Nephron (organoid): ENCODE measurements around the gene DNMT1.

Source experiments
- H3K27ac Mint-ChIP-seq, 3 experiments: 2 replicates each; pipeline ENCODE4 v1.8.0; 2020; ENCODE audit warnings: mixed read lengths in 3 of 3, mild to moderate bottlenecking in 2 of 3, moderate library complexity in 1 of 3
- H3K27me3 Mint-ChIP-seq: 2 replicates; pipeline ENCODE4 v1.8.0; 2021; ENCODE audit warnings: low read depth, mild to moderate bottlenecking, moderate library complexity, mixed read lengths
- H3K36me3 Mint-ChIP-seq: 2 replicates; pipeline ENCODE4 v1.8.0; 2020; ENCODE audit warnings: low read depth, mixed read lengths
- H3K4me1 Mint-ChIP-seq: 2 replicates; pipeline ENCODE4 v1.8.0; 2020; ENCODE audit warnings: mixed read lengths
- H3K4me3 Mint-ChIP-seq, 3 experiments: 2 replicates each; pipeline ENCODE4 v1.8.0; 2020; ENCODE audit warnings: mild to moderate bottlenecking in 3 of 3, mixed read lengths in 3 of 3, moderate library complexity in 2 of 3
- H3K9me3 Mint-ChIP-seq: 2 replicates; pipeline ENCODE4 v1.8.0; 2020; ENCODE audit warnings: mixed read lengths
- CTCF ChIP-seq, 3 experiments: fragments of 200-600 bp; sonication (generic); IDR thresholded peaks; one replicate each; pipeline ENCODE4 v1.5.0; 2021; ENCODE audit warnings: antibody characterized with exemption in 3 of 3; ENCODE audit not compliant: unreplicated experiment in 3 of 3

DNMT1 gene

GRCh38 chr19:10086591-10087192, 108.1 kb downstream of the DNMT1 start:
- H3K27me3 Mint-ChIP-seq: peaks cover 34% of the 10 kb centered on the region
- peaks cover 12% of the 10 kb centered on the region for H3K36me3 Mint-ChIP-seq
- peak overlapping the region; percentile 64 to 88 (median 73) for H3K4me3 Mint-ChIP-seq
- H3K9me3 Mint-ChIP-seq: peaks cover 3% of the 10 kb centered on the region
- H3K27ac Mint-ChIP-seq: no peak overlapping the region
- H3K4me1 Mint-ChIP-seq: no peaks in the 10 kb centered on the region
- no peak for TF ChIP-seq CTCF (IDR thresholded peaks at IDR 0.05; ENCODE audit: unreplicated experiment in 3 of 3)

GRCh38 chr19:10085641-10086590, 108.8 kb downstream of the DNMT1 start, which contains the start of gene SHFL:
Gene SHFL (plus strand): TSS chr19:10086317. CDS start chr19:10086428, 111 bp downstream.
- Mint-ChIP-seq H3K36me3 (peaks cover 10% of the 10 kb centered on the region), H3K4me3 (peak within 1 kb of the TSS; percentile 87 to 91 (median 88)), H3K4me1 (no peaks in the 10 kb centered on the region), H3K27me3 (peaks cover 34% of the 10 kb centered on the region), H3K27ac (no peak within 1 kb of the TSS), H3K9me3 (peaks cover 3% of the 10 kb centered on the region)
- TF ChIP-seq CTCF (IDR thresholded peaks at IDR 0.05; ENCODE audit: unreplicated experiment in 3 of 3): no peak

GRCh38 chr19:10084803-10085202, 110.0 kb downstream of the DNMT1 start:
- TF ChIP-seq CTCF (IDR thresholded peaks at IDR 0.05; ENCODE audit: unreplicated experiment in 3 of 3): no peak
- Mint-ChIP-seq H3K27ac (no peak overlapping the region), H3K36me3 (peaks cover 6% of the 10 kb centered on the region), H3K27me3 (peaks cover 34% of the 10 kb centered on the region), H3K9me3 (no peaks in the 10 kb centered on the region), H3K4me1 (no peaks in the 10 kb centered on the region), H3K4me3 (peak overlapping the region; percentile 87 to 91 (median 88))

GRCh38 chr19:10083911-10084310, 110.8 kb downstream of the DNMT1 start:
- H3K4me3 Mint-ChIP-seq: peak overlapping the region in 2 of 3 experiments; percentile 41 to 56

More at GRCh38 chr19:10083911-10084310, 110.8 kb downstream of the DNMT1 start:
- Mint-ChIP-seq H3K27me3 (peaks cover 34% of the 10 kb centered on the region), H3K27ac (no peak overlapping the region), H3K9me3 (no peaks in the 10 kb centered on the region), H3K36me3 (peaks cover 6% of the 10 kb centered on the region), H3K4me1 (no peaks in the 10 kb centered on the region)
- TF ChIP-seq CTCF (IDR thresholded peaks at IDR 0.05; ENCODE audit: unreplicated experiment in 3 of 3): no peak
